Psoas muscle (tissue), 8 donors: ENCODE results near the gene GABBR2. TPM values are rescaled to one million over a fixed set of nuclear protein-coding genes. Genes with fewer than 3 reads are reported as not detected.

Experiments
- ATAC-seq, 4 donors: fragments of 200-7000 bp; cut with Tn5 transposase; one replicate each; pipeline ENCODE4 v1.9.1; 2020; ENCODE audit warnings: moderate library complexity in 3 of 4, mild to moderate bottlenecking in 2 of 4
- DNase-seq, 2 donors: peaks; one replicate each; pipeline ENCODE4 v3.0.0-alpha.2; 2020
- H3K27ac ChIP-seq: fragments of 200-600 bp; one replicate; pipeline ENCODE4 v1.8.0; 2022
- H3K27me3 ChIP-seq, 3 donors: fragments of 200-600 bp in 1 of 3; one replicate each; pipeline versions ENCODE4 v1.6.1 to v1.8.0; 2013 to 2022; ENCODE audit warnings: low read length in 2 of 3, mild to moderate bottlenecking in 2 of 3, moderate library complexity in 1 of 3; ENCODE audit not compliant: insufficient read depth in 3 of 3
- H3K36me3 ChIP-seq, 2 donors: fragments of 200-600 bp in 1 of 2; one replicate each; pipeline versions ENCODE4 v1.6.1 to v1.8.0; 2013 to 2022; ENCODE audit warnings: low read depth in 1 of 2, mild to moderate bottlenecking in 1 of 2, moderate library complexity in 1 of 2; ENCODE audit not compliant: insufficient read depth in 1 of 2
- H3K4me1 ChIP-seq: fragments of 200-600 bp; one replicate; pipeline ENCODE4 v1.8.0; 2022
- H3K4me3 ChIP-seq: fragments of 200-600 bp; one replicate; pipeline ENCODE4 v1.8.0; 2022; ENCODE audit warnings: mild to moderate bottlenecking
- H3K9me3 ChIP-seq: fragments of 200-600 bp; one replicate; pipeline ENCODE4 v1.8.0; 2022
- CTCF ChIP-seq: fragments of 200-600 bp; IDR thresholded peaks from one replicate; pipeline ENCODE4 v1.8.0; 2022; ENCODE audit warnings: antibody characterized with exemption
- WGBS, 3 donors: extraction: QIAGEN DNeasy Blood & Tissue Kit; methylation state at CpG; one replicate each; pipeline versions ENCODE4 v1.1.6 to v1.1.7; 2013; 5-methylcytosine and 5-hydroxymethylcytosine counted together
- intact Hi-C, 2 donors: fragments of 100-400 bp; cut with DNase I; formaldehyde crosslinking; loops; one replicate each; pipeline versions ENCODE4 v1.11.0 to v1.14.2; 2022
- polyA plus RNA-seq, 3 donors: library from polyadenylated mRNA; stranded (reverse); fragments of 200-250 nt; gene quantifications; one replicate each; pipeline ENCODE4 v1.2.3, GENCODE V29; 2013
- total RNA-seq, 4 donors: library from RNA; stranded (reverse); fragmentation: NEBNext Ultra II Directional in 2 of 4; extraction: Animal tissue kit (Norgen Biotek cat#: 25700) in 2 of 4; gene quantifications; one replicate each; pipeline versions ENCODE4 v1.2.1 to v1.2.4, GENCODE V29; 2021 to 2023
- donor health status: healthy with polysubstance abuse.
- donor health status: DM: no; HTN: no; CAD: no; lungs with moderate emphysema.
- donor health status: Bipolar disorder and iron deficiency.
- donor health status: healthy.
- donor health status: DM: yes; HTN: yes; CAD: no.
- donor health status: DM: no; HTN: no; CAD: no.
- donor health status: DM: no; HTN: no; CAD: no.
- donor health status: DM: yes; HTN: yes; CAD: no.

Gene GABBR2
- total and polyA plus RNA-seq, 7 donors: 0.08 to 0.66 (median 0.38) TPM

- Histone ChIP-seq H3K4me1 (peaks cover 6% of the 10 kb centered on the region), H3K9me3 (no peaks in the 10 kb centered on the region), H3K4me3 (peak overlapping the region; percentile 93), H3K36me3 (no peaks in the 10 kb centered on the region), H3K27me3 (no peaks in the 10 kb centered on the region), H3K27ac (peak overlapping the region; percentile 90)
- no peak for TF ChIP-seq CTCF
- intact Hi-C loops: loop anchor here (2.0 to 10.0 kb wide), 3 partner anchors 198 to 540 kb away; partner anchors contain the start of genes NANS (in 1 of the 2) and TRMO (in 1 of the 2)
- ATAC-seq (peak in 2 of 4 donors; percentile 21 to 25), DNase-seq (no peak)
- 1 to 3% (median 1%) methylated on average over 36 of the region's 36 CpGs for WGBS, 3 donors
Observed at GRCh38 chr9:98255061-98255577, 453.6 kb downstream of the GABBR2 start.

- Histone ChIP-seq H3K4me1 (peaks cover 6% of the 10 kb centered on the region), H3K27me3 (no peaks in the 10 kb centered on the region), H3K9me3 (no peaks in the 10 kb centered on the region), H3K4me3 (peak overlapping the region; percentile 93), H3K36me3 (no peaks in the 10 kb centered on the region), H3K27ac (no peak overlapping the region)
- WGBS, 3 donors: 45 to 50% (median 48%) methylated on average over 5 of the region's 5 CpGs
- ATAC-seq: no peak
- no peak for TF ChIP-seq CTCF
- DNase-seq: no peak
- intact Hi-C loops: loop anchor here (2.0 to 10.0 kb wide), 3 partner anchors 197 to 540 kb away; partner anchors contain the start of genes NANS (in 1 of the 2) and TRMO (in 1 of the 2)
Observed at GRCh38 chr9:98254228-98255060, 454.3 kb downstream of the GABBR2 start.

GRCh38 chr9:98253565-98253964 lies 455.2 kb downstream of the GABBR2 start:
- intact Hi-C loops: loop anchor here in 1 of 2 donors (10.0 kb wide), 1 partner anchor 539 kb away; no protein-coding TSS in a partner anchor
- ATAC-seq (no peak), DNase-seq (no peak)
- Histone ChIP-seq H3K9me3 (no peaks in the 10 kb centered on the region), H3K4me1 (peaks cover 6% of the 10 kb centered on the region), H3K4me3 (no peak overlapping the region), H3K36me3 (no peaks in the 10 kb centered on the region), H3K27me3 (no peaks in the 10 kb centered on the region), H3K27ac (no peak overlapping the region)
- TF ChIP-seq CTCF: no peak
- WGBS, 3 donors: 77 to 82% (median 78%) methylated on average over 3 of the region's 3 CpGs

- no peak for ATAC-seq
- TF ChIP-seq CTCF: no peak
- Histone ChIP-seq H3K36me3 (no peaks in the 10 kb centered on the region), H3K4me3 (no peak overlapping the region), H3K27me3 (no peaks in the 10 kb centered on the region), H3K4me1 (no peaks in the 10 kb centered on the region), H3K9me3 (no peaks in the 10 kb centered on the region), H3K27ac (no peak overlapping the region)
- no peak for DNase-seq
- intact Hi-C loops: loop anchor here in 1 of 2 donors (10.0 kb wide), 1 partner anchor 537 kb away; no protein-coding TSS in a partner anchor
- WGBS, 3 donors: 78 to 91% (median 82%) methylated on average over 9 of the region's 9 CpGs
Observed at GRCh38 chr9:98251551-98251950, 457.2 kb downstream of the GABBR2 start.
